Measurements from ENCODE around the gene APBB3.

Gene APBB3

GRCh38 chr5:140565780-140566095 lies 1.3 kb upstream of the APBB3 start:
- ChIA-PET POLR2A (interaction anchor here (0.9 to 1.1 kb wide), 3 partner anchors 18 to 82 kb away, joined by 3 to 7 read pairs (median 3); partner anchors contain the start of genes EIF4EBP3, IK and NDUFA2), CTCF (interaction anchor here (1.0 to 2.9 kb wide), 6 partner anchors 9 to 73 kb away, joined by 3 to 19 read pairs (median 6); partner anchors contain the start of genes EIF4EBP3, SRA1 and TMCO6)
- no peak for DNase-seq (ENCODE audit: low read depth, low spot score)
- TF ChIP-seq, protein P1, sequence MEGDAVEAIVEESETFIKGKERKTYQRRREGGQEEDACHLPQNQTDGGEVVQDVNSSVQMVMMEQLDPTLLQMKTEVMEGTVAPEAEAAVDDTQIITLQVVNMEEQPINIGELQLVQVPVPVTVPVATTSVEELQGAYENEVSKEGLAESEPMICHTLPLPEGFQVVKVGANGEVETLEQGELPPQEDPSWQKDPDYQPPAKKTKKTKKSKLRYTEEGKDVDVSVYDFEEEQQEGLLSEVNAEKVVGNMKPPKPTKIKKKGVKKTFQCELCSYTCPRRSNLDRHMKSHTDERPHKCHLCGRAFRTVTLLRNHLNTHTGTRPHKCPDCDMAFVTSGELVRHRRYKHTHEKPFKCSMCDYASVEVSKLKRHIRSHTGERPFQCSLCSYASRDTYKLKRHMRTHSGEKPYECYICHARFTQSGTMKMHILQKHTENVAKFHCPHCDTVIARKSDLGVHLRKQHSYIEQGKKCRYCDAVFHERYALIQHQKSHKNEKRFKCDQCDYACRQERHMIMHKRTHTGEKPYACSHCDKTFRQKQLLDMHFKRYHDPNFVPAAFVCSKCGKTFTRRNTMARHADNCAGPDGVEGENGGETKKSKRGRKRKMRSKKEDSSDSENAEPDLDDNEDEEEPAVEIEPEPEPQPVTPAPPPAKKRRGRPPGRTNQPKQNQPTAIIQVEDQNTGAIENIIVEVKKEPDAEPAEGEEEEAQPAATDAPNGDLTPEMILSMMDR (IDR thresholded peaks at IDR 0.05; ENCODE audit: insufficient read depth, low read length, missing control alignments) = no peak
- peak overlapping the region; percentile 96 for H3K4me3 ChIP-seq (ENCODE audit: low read depth, low read length)

GRCh38 chr5:140565024-140565779 lies 804 bp upstream of the APBB3 start:
- no peak for DNase-seq (ENCODE audit: low read depth, low spot score)
- peak overlapping the region; percentile 96 for H3K4me3 ChIP-seq (ENCODE audit: low read depth, low read length)
- TF ChIP-seq, protein P1 (IDR thresholded peaks at IDR 0.05; ENCODE audit: insufficient read depth, low read length, missing control alignments) = no peak
- CTCF ChIA-PET = interaction anchor here (1.0 to 2.9 kb wide), 6 partner anchors 10 to 207 kb away, joined by 3 to 19 read pairs (median 6); partner anchors contain the start of genes EIF4EBP3 and TMCO6
- POLR2A ChIA-PET = interaction anchor here (0.9 to 1.1 kb wide), 3 partner anchors 17 to 82 kb away, joined by 3 to 7 read pairs (median 3); partner anchors contain the start of genes EIF4EBP3, IK and NDUFA2

GRCh38 chr5:140563596-140563995 lies 802 bp downstream of the APBB3 start:
- no peak for DNase-seq (ENCODE audit: low read depth, low spot score)
- H3K4me3 ChIP-seq (ENCODE audit: low read depth, low read length) = peak overlapping the region; percentile 96
- TF ChIP-seq, protein P1 (IDR thresholded peaks at IDR 0.05; ENCODE audit: insufficient read depth, low read length, missing control alignments) = no peak
- CTCF ChIA-PET = interaction anchor here (2.9 to 3.2 kb wide), 3 partner anchors 15 to 76 kb away, joined by 12 to 19 read pairs (median 13); partner anchors contain the start of genes EIF4EBP3 and TMCO6
- POLR2A ChIA-PET = interaction anchor here (0.5 to 1.2 kb wide), 6 partner anchors 9 to 1102 kb away, joined by 3 to 11 read pairs (median 3); partner anchors contain the start of genes EIF4EBP3 and WDR55

DNA sequence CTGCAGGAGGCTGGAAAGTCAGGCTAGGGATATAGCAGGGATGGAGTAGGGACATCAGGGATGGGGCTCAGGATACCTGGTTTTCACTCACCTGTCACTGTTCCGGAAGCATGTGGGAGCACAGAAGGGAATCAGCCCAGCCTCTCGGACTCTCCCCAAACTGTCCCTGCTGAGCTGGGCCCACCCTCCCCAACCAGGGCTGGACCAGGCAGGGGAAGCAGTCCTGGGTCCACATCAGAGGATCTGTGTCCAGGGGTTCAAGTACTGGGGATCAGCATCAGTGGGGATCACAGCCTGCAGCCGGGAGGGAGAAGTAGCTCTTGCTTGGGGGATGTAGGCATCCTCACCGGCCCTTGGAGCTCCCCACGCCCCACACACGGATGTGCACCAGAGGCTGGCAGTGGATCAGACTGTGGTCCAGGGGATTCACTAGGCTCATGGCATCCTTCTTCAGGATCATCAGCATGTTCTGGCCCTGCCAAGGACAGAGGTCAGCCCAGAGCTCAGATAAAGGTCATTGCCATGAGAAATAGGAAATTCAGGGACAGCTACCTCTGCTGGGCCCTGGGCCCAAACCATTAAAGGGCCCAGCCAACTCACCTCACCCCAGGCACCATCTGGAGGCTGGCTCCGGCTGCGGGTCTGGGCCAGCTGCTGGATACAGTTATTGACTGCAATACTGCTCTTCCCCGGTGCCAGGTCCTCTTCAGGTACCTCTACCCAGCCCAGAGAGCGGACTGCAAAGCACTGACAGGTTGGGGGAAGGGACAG lies 2.5 kb downstream of the APBB3 start:
- no peak overlapping the region for H3K4me3 ChIP-seq (ENCODE audit: low read depth, low read length)
- POLR2A ChIA-PET = interaction anchor here (0.7 kb wide), 1 partner anchor 9 kb away, joined by 3 read pairs; no protein-coding TSS in a partner anchor
- TF ChIP-seq, protein P1 (IDR thresholded peaks at IDR 0.05; ENCODE audit: insufficient read depth, low read length, missing control alignments) = no peak
- CTCF ChIA-PET = interaction anchor here (0.9 to 3.2 kb wide), 3 partner anchors 14 to 77 kb away, joined by 3 to 13 read pairs (median 4); partner anchors contain the start of gene EIF4EBP3
- DNase-seq (ENCODE audit: low read depth, low spot score) = no peak

DNA sequence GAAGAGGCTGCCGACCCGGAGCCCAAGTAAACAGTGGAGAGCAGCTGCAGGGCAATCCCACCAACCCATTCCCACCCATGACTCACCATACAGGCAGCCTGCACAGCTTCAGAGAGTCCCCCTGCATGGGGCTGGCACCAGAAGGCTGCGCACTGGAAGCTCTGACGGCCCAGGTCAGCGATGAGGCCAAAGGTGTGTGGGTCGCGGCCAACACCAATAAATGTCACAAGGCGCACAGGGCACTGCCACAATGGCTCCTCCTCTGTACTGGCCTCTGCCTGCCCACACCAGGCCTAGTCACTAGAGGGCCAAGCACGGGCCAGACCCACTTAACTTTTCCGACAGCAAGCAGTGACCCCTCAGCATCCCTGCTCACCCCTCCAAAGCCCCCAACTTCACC lies 4.2 kb downstream of the APBB3 start:
- DNase-seq (ENCODE audit: low read depth, low spot score) = no peak
- TF ChIP-seq, protein P1 (IDR thresholded peaks at IDR 0.05; ENCODE audit: insufficient read depth, low read length, missing control alignments) = no peak
- no peak overlapping the region for H3K4me3 ChIP-seq (ENCODE audit: low read depth, low read length)
- CTCF ChIA-PET = interaction anchor here (1.2 kb wide), 1 partner anchor 197 kb away, joined by 3 read pairs; no protein-coding TSS in a partner anchor
- POLR2A ChIA-PET = no interaction called here
